Subcutaneous adipose tissue (tissue), 4 donors: ENCODE results near the gene MLPH. TPM values are rescaled to one million over a fixed set of nuclear protein-coding genes. Genes with fewer than 3 reads are reported as not detected.

ENCODE experiments used
- CTCF ChIP-seq: fragments of 450-650 bp; IDR thresholded peaks from one replicate; pipeline ENCODE4 v1.5.1; 2016; ENCODE audit warnings: low read depth, mild to moderate bottlenecking, control low read depth, antibody characterized with exemption, moderate library complexity
- total RNA-seq, 4 donors: library from RNA; depleted of rRNA; stranded (reverse); fragments of >200 nt; gene quantifications; one replicate each; pipeline ENCODE4 v1.1.0, GENCODE V29; 2016

The MLPH gene
- total RNA-seq, 4 donors from 2014 or later = 7.1 to 24.7 (median 16.4) TPM

DNA sequence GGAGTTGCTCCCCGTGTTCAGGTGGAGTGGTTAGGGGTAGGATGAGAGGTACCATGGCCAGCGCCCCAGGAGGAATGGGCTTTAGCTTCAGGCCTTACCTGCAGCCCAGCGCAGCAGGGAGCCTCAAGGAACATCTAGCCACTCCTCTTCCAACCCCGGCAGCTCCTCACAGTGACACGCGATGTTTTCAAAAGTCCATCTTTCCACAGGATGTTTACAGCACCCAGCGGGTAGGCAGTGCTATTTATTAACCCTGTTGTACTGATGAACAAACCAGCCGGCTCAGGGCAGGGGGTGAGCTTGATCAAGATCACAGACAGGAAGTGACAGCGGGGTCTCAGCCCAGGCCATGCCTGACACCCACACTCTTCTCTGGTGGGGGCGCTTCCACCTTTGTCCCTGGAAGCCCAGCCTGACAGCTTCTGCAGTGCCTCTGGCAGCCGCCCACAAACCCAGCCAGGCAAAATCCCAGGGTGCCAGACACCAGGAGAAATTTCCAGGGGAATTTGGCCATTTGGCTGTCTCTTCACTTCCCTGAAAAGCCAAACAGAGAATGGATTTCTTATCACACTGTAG is 60.9 kb downstream of the MLPH start:
- TF ChIP-seq CTCF = no peak

DNA sequence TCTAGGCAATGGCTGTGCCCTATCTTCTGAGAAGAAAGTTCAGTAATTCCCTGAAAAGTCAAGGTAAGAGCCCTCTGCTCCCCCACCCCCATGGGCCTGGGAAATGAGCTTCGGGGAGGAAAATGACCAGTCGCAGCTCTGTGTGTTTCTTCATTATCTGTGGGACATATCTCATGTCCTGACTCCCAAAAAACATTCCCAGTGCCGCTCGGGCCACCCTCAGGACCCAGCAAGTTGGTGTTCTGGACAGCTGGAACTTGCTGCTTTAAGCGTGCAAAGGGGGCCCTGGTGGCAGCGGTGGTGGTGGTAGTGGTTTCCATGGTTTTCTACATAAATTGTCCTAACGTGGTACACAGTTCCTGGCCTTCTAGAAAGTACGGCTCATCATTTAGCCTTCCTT is 62.2 kb downstream of the MLPH start:
- no peak for TF ChIP-seq CTCF

DNA sequence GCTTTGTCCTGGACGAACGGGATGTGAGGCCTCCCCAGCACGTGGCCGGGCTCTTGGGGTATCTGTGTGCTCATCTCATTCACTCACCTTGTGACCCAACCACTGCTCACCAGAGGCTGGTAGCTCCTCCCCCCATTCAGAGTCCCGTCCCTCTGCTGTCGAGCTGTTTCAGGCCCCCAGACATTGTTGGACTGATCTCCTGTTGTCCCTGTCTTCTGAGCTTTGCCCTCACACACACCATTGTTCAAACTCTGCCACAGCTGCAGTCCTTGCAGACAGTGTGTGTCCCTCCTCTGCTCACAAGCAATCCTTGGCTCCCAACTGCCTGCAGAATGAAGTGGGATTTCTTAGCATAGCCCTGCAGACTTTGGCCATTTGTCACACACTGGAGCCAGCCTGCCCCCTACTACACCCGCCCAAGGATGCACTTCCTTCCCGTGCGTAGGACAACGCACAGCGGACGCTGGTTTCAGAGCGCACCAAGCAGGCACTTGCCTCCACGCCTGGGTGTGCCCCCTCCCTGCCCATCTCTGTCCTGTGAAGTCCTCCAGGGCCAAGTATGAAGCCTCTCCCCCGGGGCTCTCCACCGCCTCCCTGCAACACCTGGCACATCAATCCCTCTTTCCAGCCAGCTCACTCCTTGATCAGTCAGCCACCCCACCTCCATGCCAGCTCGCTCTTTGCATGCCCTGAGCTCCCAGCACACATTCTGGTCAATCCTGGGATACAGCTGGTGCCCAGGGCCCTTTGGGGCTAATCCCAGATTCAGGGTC is 62.8 kb downstream of the MLPH start:
- no peak for TF ChIP-seq CTCF

- no peak for TF ChIP-seq CTCF
Measured at GRCh38 chr2:237551071-237551574, 64.1 kb downstream of the MLPH start.

DNA sequence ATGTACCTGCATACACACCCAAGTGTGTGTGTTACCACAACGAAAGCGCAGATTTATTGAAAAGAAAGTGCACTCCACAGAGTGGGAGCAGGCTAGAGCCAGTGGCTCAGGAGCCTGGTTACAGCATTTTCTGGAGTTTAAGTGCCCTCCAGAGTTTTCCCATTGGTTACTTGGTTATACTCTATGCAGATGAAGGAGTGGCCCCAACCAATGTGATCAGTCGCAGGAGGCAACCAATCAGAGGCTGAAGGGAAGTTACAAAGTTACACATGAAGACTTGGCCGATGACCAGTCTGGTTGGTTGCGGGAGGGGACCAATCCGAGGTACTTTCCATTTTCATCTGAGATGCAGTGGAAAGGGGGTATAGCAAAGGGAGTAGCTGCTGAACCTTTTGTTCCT is 65.9 kb downstream of the MLPH start:
- no peak for TF ChIP-seq CTCF

DNA sequence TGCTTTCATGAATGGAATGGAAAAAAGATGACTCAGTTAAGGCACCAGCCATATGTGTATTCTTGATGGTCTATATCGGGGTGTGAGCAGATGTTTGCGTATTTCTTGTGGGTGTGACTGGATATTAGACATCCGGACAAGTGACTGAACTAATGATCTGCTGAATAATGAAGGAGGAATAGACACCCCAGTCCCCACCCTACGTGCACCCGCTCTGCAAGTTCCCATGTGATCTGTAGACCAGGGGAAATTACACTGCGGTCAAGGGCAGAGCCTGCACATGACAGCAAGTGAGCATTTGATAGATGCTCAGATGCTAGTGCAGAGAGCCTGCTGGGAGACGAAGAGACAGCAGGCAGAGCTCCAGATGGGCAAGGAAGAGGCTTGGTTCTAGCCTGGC is 66.9 kb downstream of the MLPH start:
- no peak for TF ChIP-seq CTCF

DNA sequence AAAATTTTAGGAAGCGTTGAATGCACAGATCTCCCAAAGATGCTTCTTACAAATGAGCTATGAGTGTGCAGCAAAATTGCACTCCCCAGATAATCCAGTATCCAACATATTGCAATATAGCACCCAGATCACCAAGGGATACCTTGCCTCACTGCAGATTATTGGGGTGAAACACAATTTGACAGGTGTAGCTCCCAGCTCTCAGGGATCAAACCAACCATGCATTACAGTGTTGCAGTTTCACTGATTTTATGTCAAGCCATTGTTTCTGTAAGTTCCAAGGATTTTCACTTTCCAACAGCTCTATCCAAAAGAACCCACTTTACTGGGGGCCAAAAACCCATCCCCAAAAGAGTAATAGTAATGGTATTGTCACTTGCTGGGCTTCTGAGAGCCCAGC is 68.5 kb downstream of the MLPH start:
- TF ChIP-seq CTCF = no peak
